ENCODE results near the gene RPRD1A. TPM values are rescaled to one million over a fixed set of nuclear protein-coding genes. Genes with fewer than 3 reads are reported as not detected.
"Not testable (repeated sequence)": the region's sequence is repeated elsewhere in the genome, so short reads cannot be mapped to it uniquely, and the experiment has no call there.

The RPRD1A gene
- total RNA-seq, 3 donors from 2014 or later, result 31.7 to 64.5 (median 38.7) TPM

GRCh38 chr18:36088256-36088655, 20.9 kb upstream of the RPRD1A start:
- Histone ChIP-seq H3K36me3 (ENCODE audit: low read depth) (no peaks in the 10 kb centered on the region), H3K4me1 (ENCODE audit: low read depth) (no peaks in the 10 kb centered on the region), H3K4me3 (no peak overlapping the region), H3K9me3 (no peaks in the 10 kb centered on the region)
- DNase-seq, result no peak
- TF ChIP-seq, protein P1, sequence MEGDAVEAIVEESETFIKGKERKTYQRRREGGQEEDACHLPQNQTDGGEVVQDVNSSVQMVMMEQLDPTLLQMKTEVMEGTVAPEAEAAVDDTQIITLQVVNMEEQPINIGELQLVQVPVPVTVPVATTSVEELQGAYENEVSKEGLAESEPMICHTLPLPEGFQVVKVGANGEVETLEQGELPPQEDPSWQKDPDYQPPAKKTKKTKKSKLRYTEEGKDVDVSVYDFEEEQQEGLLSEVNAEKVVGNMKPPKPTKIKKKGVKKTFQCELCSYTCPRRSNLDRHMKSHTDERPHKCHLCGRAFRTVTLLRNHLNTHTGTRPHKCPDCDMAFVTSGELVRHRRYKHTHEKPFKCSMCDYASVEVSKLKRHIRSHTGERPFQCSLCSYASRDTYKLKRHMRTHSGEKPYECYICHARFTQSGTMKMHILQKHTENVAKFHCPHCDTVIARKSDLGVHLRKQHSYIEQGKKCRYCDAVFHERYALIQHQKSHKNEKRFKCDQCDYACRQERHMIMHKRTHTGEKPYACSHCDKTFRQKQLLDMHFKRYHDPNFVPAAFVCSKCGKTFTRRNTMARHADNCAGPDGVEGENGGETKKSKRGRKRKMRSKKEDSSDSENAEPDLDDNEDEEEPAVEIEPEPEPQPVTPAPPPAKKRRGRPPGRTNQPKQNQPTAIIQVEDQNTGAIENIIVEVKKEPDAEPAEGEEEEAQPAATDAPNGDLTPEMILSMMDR (IDR thresholded peaks at IDR 0.05), result no peak
- ATAC-seq, result no peak
- intact Hi-C loops (cut with DNase I, micrococcal nuclease), result no loop called here

DNA sequence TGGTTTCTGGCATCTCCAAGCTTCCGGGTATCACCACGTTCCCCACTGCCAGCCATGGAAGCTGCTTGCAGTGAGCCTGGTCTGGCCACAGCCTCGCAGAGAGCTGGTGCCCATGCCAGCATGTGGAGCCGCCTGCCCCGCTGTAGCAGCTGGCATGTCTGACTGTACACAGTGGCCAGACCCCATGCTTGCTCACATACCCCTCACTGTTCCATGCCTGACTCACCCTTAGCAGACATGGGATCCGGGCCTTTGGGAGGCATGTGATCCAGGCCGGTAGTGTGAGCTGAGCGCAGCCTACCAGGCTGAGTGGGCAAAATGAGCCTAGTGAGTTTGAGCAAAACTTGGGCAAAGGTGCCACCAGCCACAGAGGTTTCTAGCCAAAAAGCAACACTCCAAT, 18.8 kb upstream of the RPRD1A start:
- intact Hi-C loops (cut with DNase I, micrococcal nuclease), result no loop called here
- Histone ChIP-seq H3K36me3 (ENCODE audit: low read depth) (no peaks in the 10 kb centered on the region), H3K4me1 (ENCODE audit: low read depth) (no peaks in the 10 kb centered on the region), H3K4me3 (no peak overlapping the region), H3K9me3 (no peaks in the 10 kb centered on the region)
- TF ChIP-seq, protein P1 (IDR thresholded peaks at IDR 0.05), result no peak
- ATAC-seq, result no peak
- no peak for DNase-seq

DNA sequence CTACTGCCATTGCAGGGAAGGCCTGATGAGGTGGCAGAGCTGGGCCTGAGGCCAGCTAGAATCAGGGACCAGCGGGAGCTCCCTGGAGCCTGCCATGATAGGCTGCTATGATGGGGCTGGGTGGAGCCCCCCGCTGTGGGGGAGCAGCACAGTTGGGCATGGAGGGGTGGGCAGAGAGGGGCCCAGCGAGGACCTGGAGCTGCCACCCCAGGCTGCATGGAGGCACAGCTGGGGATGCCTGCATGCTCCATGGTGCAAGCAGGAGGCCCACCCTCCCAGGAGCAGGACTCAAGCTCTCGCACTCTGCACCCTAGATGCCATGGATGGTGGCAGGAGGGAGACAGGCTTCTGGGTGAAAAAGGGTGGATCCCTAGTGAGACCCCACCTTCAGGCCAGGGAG, 17.8 kb upstream of the RPRD1A start:
- intact Hi-C loops (cut with DNase I, micrococcal nuclease), result no loop called here
- ATAC-seq, result no peak
- TF ChIP-seq, protein P1 (IDR thresholded peaks at IDR 0.05), result no peak

GRCh38 chr18:36083729-36084128, 16.4 kb upstream of the RPRD1A start:
- Histone ChIP-seq H3K4me3 (no peak overlapping the region), H3K4me1 (ENCODE audit: low read depth) (no peaks in the 10 kb centered on the region), H3K9me3 (peaks cover 2% of the 10 kb centered on the region), H3K36me3 (ENCODE audit: low read depth) (no peaks in the 10 kb centered on the region)
- intact Hi-C loops (cut with DNase I, micrococcal nuclease), result no loop called here
- TF ChIP-seq, protein P1 (IDR thresholded peaks at IDR 0.05), result no peak
- no peak for DNase-seq
- ATAC-seq, result no peak

More for the DNA sequence above, 17.8 kb upstream of the RPRD1A start:
- H3K36me3 ChIP-seq (ENCODE audit: low read depth), result no peaks in the 10 kb centered on the region
- H3K4me3 ChIP-seq, result no peak overlapping the region
- H3K4me1 ChIP-seq (ENCODE audit: low read depth), result no peaks in the 10 kb centered on the region
- DNase-seq, result no peak
- H3K9me3 ChIP-seq, result peaks cover 2% of the 10 kb centered on the region

- intact Hi-C loops (cut with DNase I, micrococcal nuclease); DNase-seq; H3K4me1 ChIP-seq (ENCODE audit: low read depth); H3K9me3 ChIP-seq; H3K36me3 ChIP-seq (ENCODE audit: low read depth); ATAC-seq; H3K4me3 ChIP-seq: not testable (repeated sequence)
These were observed 13.8 kb upstream of the RPRD1A start for GRCh38 chr18:36081118-36081517.

GRCh38 chr18:36078751-36079529, 11.6 kb upstream of the RPRD1A start:
- TF ChIP-seq, protein P1 (IDR thresholded peaks at IDR 0.05), result no peak
- Histone ChIP-seq H3K9me3 (peaks cover 2% of the 10 kb centered on the region), H3K4me1 (ENCODE audit: low read depth) (no peaks in the 10 kb centered on the region), H3K4me3 (no peak overlapping the region), H3K36me3 (ENCODE audit: low read depth) (no peaks in the 10 kb centered on the region)
- DNase-seq (no peak), ATAC-seq (no peak)
- intact Hi-C loops (cut with DNase I, micrococcal nuclease), result no loop called here

- H3K4me1 ChIP-seq (ENCODE audit: low read depth); intact Hi-C loops (cut with DNase I, micrococcal nuclease); H3K9me3 ChIP-seq; ATAC-seq; DNase-seq; H3K36me3 ChIP-seq (ENCODE audit: low read depth); H3K4me3 ChIP-seq: not testable (repeated sequence)
These were observed 10.4 kb upstream of the RPRD1A start for GRCh38 chr18:36077764-36078163.
